Spinal cord (tissue), 10 donors: Measurements from ENCODE around the gene CCNC. TPM values are rescaled to one million over a fixed set of nuclear protein-coding genes. Genes with fewer than 3 reads are reported as not detected.

Source experiments
- DNase-seq, 6 donors: peaks; one replicate each; pipeline versions ENCODE4 v3.0.0 to v3.0.0-alpha.2; 2013 to 2015; ENCODE audit warnings: low spot score in 6 of 6, low read depth in 4 of 6
- H3K27ac ChIP-seq: one replicate; pipeline ENCODE4 v1.5.1; 2013; ENCODE audit warnings: low read depth, low read length, control low read depth
- H3K27me3 ChIP-seq: one replicate; pipeline ENCODE4 v1.6.1; 2013; ENCODE audit warnings: low read length; ENCODE audit not compliant: control insufficient read depth, insufficient read depth
- H3K36me3 ChIP-seq: one replicate; pipeline ENCODE4 v1.6.1; 2013; ENCODE audit warnings: low read length; ENCODE audit not compliant: control insufficient read depth, insufficient read depth
- H3K4me1 ChIP-seq: one replicate; pipeline ENCODE4 v1.6.1; 2013; ENCODE audit warnings: low read length; ENCODE audit not compliant: control insufficient read depth, insufficient read depth
- H3K4me3 ChIP-seq: one replicate; pipeline ENCODE4 v1.5.1; 2013; ENCODE audit warnings: low read depth, low read length, control low read depth
- H3K9me3 ChIP-seq: one replicate; pipeline ENCODE4 v1.6.1; 2013; ENCODE audit warnings: low read length; ENCODE audit not compliant: control insufficient read depth, insufficient read depth
- WGBS: methylation state at CpG from one replicate; pipeline ENCODE4 v1.1.5; 2013; ENCODE audit warnings: missing lambda C conversion rate; ENCODE audit not compliant: insufficient coverage; 5-methylcytosine and 5-hydroxymethylcytosine counted together
- long read RNA-seq, 4 donors: transcript quantifications; one replicate each; lab custom pipeline, GENCODE V29; 2026
- polyA plus RNA-seq, 2 donors: library from polyadenylated mRNA; unstranded; fragments of 120-200 nt; gene quantifications; one replicate each; pipeline ENCODE4 v1.2.1, GENCODE V29; 2013; ENCODE audit not compliant: insufficient read length in 2 of 2
- total RNA-seq, 2 donors: library from RNA; depleted of rRNA in 1 of 2; stranded (reverse); fragments of 120-200 nt in 1 of 2; fragments of >200 nt in 1 of 2; gene quantifications; one replicate each; pipeline versions ENCODE4 v1.2.3 to v1.2.4, GENCODE V29; 2013 to 2014
- donor health status: healthy.

CCNC gene
- total RNA-seq: 10 to 100 TPM; 45.3 to 90.2 TPM
- polyA plus RNA-seq: 10 to 100 TPM; 62.9 to 66.0 TPM
- long read RNA-seq, donor 1, transcript CCNC-210 (12 exons, 2,473 nt): major isoform, 15 of 20 reads
- long read RNA-seq, donor 1, partial matches to known transcripts: 0 of 20 reads
- long read RNA-seq, donor 1, other reads (novel, unspliced or antisense): 0 of 20 reads
- long read RNA-seq, donor 2, transcript CCNC-210 (12 exons, 2,473 nt): major isoform, 7 of 7 reads
- long read RNA-seq, donor 2, partial matches to known transcripts: 0 of 7 reads
- long read RNA-seq, donor 2, other reads (novel, unspliced or antisense): 0 of 7 reads
- long read RNA-seq, donor 3, transcript CCNC-210 (12 exons, 2,473 nt): major isoform, 6 of 8 reads
- long read RNA-seq, donor 3, partial matches to known transcripts: 0 of 8 reads
- long read RNA-seq, donor 3, other reads (novel, unspliced or antisense): 0 of 8 reads
- long read RNA-seq, donor 4, transcript CCNC-210 (12 exons, 2,473 nt): major isoform, 17 of 109 reads
- long read RNA-seq, donor 4, partial matches to known transcripts: 85 of 109 reads
- long read RNA-seq, donor 4, other reads (novel, unspliced or antisense): 0 of 109 reads

DNA sequence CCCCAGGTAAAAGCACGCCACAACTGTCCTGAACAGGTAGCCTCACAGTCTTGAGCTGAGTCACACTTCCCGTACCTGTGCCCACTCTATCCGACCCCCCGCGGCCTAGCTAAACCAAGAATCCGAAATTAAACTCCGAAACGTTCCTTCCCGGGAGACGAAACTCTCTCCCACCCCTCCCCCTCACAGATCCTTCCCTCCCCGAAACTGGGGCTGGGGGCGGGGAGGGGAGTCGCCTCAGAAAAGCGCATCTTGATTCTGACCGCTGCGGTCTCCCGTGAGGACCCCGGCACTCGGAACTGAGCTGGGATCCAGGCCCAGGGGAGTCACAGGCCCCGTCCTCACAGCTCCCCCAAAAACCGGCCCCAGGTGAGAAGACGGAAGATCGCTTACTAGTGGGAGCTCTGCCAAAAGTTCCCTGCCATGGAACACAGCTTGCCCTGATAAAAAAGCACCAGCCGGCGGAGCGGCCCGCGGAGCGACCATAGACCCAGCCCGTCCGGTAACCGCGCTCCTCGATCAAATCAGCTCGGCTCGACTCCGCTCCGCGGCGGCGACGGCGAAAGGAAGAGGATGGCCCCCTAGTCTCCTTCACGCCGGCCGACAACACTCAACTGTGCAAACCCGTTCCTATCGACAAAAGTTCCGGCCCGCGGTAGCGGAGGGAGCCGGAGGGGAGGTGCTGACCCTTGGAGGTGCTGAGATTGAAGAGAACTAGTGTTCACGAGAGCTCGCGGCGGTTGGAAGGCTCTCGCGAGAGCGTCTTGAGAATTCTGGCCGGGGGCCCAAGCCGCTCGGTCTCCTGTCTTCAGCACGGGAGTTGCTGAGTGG, at the start of gene CCNC:
CCNC (minus strand) TSS at position 558 of the 831 bp plus-strand sequence; CDS start at position 425, 133 bp downstream.
- Histone ChIP-seq H3K4me3 (peak within 1 kb of the TSS; percentile 99), H3K27ac (peak within 1 kb of the TSS; percentile 83), H3K9me3 (no peaks in the 10 kb centered on the region), H3K27me3 (no peaks in the 10 kb centered on the region), H3K4me1 (no peaks in the 10 kb centered on the region), H3K36me3 (peaks cover 2% of the 10 kb centered on the region)
- 0% methylated on average over 55 of the region's 64 CpGs for WGBS
- peak; percentile 83 to 98 (median 88) for DNase-seq

GRCh38 chr6:99617131-99617530, 48.7 kb upstream of the CCNC start:
- Histone ChIP-seq H3K4me1 (peaks cover 31% of the 10 kb centered on the region), H3K27ac (no peak overlapping the region), H3K9me3 (peaks cover 2% of the 10 kb centered on the region), H3K27me3 (peaks cover 88% of the 10 kb centered on the region), H3K4me3 (no peak overlapping the region), H3K36me3 (peaks cover 13% of the 10 kb centered on the region)
- WGBS: no CpG with 5 or more reads among the region's 2 CpGs
- DNase-seq: no peak

- H3K27ac ChIP-seq: no peak overlapping the region
- H3K4me3 ChIP-seq: no peak overlapping the region
- peak in 2 of 6 donors; percentile 27 to 50 for DNase-seq
- WGBS: 21% methylated on average over 51 of the region's 55 CpGs
- peaks cover 31% of the 10 kb centered on the region for H3K4me1 ChIP-seq
- peaks cover 2% of the 10 kb centered on the region for H3K9me3 ChIP-seq
- peaks cover 95% of the 10 kb centered on the region for H3K27me3 ChIP-seq
- peaks cover 13% of the 10 kb centered on the region for H3K36me3 ChIP-seq
Observed at GRCh38 chr6:99614430-99615186, 46.1 kb upstream of the CCNC start.

GRCh38 chr6:99613705-99614429, 45.4 kb upstream of the CCNC start:
- Histone ChIP-seq H3K27me3 (peaks cover 96% of the 10 kb centered on the region), H3K9me3 (peaks cover 2% of the 10 kb centered on the region), H3K27ac (no peak overlapping the region), H3K4me1 (peaks cover 26% of the 10 kb centered on the region), H3K4me3 (peak overlapping the region; percentile 13), H3K36me3 (peaks cover 13% of the 10 kb centered on the region)
- WGBS: 11% methylated on average over 82 of the region's 82 CpGs
- DNase-seq: peak in 2 of 6 donors; percentile 39 to 51

DNA sequence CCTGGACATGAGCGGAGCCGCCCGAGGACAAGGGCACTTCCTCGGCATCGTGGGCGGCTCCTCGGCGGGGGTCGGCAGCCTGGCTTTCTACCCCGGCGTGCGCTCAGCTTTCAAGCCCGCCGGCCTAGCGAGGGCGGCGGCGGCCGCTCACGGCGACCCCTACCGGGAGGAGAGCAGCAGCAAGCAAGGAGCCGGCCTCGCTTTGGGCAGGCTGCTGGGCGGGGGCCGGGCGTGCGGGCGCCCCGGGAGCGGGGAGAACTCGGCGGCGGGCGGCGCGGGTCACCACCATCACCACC, 44.9 kb upstream of the CCNC start:
- H3K4me1 ChIP-seq: peaks cover 24% of the 10 kb centered on the region
- peaks cover 13% of the 10 kb centered on the region for H3K36me3 ChIP-seq
- H3K9me3 ChIP-seq: no peaks in the 10 kb centered on the region
- DNase-seq: peak in 2 of 6 donors; percentile 68
- H3K4me3 ChIP-seq: no peak overlapping the region
- H3K27ac ChIP-seq: no peak overlapping the region
- WGBS: 7% methylated on average over 37 of the region's 37 CpGs
- peaks cover 96% of the 10 kb centered on the region for H3K27me3 ChIP-seq

DNA sequence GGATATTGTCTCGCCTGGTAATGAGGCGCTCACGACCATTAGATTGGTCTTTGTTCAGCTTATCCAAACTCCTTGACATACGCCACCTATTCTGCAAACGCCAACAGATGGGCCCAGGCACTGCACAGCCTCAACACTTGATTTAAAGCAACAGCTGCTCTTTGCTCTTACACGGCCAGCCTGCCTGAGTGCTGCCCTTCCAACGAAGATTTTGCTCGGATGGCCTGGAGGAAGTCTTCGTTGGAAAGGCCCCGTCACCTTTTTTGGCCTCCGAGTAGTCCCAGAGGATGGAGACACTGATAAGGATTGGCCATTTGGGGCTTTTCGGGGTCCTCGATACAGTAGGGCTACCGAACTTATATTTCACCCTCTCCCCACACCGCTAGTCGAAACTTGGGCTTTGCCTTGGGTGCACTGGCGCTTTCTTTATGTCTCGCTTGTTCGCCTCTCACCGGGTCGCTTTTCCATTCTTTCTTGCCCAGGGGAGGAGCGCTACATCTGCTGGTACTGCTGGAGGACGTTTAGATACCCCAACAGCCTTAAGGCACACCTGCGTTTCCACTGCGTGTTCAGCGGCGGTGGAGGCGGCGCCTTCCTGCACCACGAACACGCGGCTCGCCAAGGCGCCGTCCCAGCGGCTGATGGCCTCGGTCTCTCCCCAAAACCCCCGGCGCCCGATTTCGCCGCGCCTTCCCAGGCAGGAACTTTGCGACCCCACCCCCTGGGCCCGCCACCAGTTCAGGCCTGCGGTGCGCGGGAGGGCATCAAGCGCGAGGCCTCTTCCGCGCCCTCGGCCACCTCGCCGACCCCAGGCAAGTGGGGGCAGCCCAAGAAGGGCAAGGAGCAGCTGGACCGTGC, 44.3 kb upstream of the CCNC start:
- peaks cover 13% of the 10 kb centered on the region for H3K36me3 ChIP-seq
- no peaks in the 10 kb centered on the region for H3K9me3 ChIP-seq
- 20% methylated on average over 56 of the region's 56 CpGs for WGBS
- no peak overlapping the region for H3K27ac ChIP-seq
- peak in 1 of 6 donors; percentile 28 for DNase-seq
- H3K27me3 ChIP-seq: peaks cover 96% of the 10 kb centered on the region
- peaks cover 26% of the 10 kb centered on the region for H3K4me1 ChIP-seq
- no peak overlapping the region for H3K4me3 ChIP-seq

DNA sequence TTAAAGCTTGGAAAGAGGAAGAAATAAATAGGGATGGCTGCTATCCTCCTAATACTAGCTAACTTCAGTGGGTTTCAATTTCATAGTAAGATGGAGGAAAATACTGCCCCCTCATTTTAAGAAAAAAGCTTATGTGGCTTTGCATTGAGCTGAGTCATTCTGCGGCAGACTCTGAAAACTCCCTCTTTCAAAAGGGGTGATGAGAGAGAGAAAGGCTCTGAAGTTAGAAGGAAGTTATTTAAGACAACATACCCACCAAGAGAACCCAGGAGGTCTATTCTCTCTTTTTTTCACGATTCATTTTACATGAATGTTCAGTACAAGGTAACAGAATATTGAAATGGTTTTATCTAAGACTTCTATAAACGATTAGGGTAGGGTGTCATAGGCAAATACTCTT, 42.7 kb upstream of the CCNC start:
- Histone ChIP-seq H3K4me1 (peaks cover 39% of the 10 kb centered on the region), H3K4me3 (no peak overlapping the region), H3K27ac (no peak overlapping the region), H3K27me3 (peaks cover 96% of the 10 kb centered on the region), H3K36me3 (peaks cover 13% of the 10 kb centered on the region), H3K9me3 (no peaks in the 10 kb centered on the region)
- no peak for DNase-seq
- WGBS: no CpG with 5 or more reads among the region's 3 CpGs

GRCh38 chr6:99609905-99610489, 41.5 kb upstream of the CCNC start:
- Histone ChIP-seq H3K27ac (no peak overlapping the region), H3K4me1 (peaks cover 45% of the 10 kb centered on the region), H3K9me3 (no peaks in the 10 kb centered on the region), H3K36me3 (peaks cover 13% of the 10 kb centered on the region), H3K4me3 (no peak overlapping the region), H3K27me3 (peaks cover 96% of the 10 kb centered on the region)
- WGBS: 17% methylated on average over 1 of the region's 2 CpGs
- DNase-seq: peak in 2 of 6 donors; percentile 46 to 52
